ENCODE data around the gene FGF14.

The FGF14 gene

DNA sequence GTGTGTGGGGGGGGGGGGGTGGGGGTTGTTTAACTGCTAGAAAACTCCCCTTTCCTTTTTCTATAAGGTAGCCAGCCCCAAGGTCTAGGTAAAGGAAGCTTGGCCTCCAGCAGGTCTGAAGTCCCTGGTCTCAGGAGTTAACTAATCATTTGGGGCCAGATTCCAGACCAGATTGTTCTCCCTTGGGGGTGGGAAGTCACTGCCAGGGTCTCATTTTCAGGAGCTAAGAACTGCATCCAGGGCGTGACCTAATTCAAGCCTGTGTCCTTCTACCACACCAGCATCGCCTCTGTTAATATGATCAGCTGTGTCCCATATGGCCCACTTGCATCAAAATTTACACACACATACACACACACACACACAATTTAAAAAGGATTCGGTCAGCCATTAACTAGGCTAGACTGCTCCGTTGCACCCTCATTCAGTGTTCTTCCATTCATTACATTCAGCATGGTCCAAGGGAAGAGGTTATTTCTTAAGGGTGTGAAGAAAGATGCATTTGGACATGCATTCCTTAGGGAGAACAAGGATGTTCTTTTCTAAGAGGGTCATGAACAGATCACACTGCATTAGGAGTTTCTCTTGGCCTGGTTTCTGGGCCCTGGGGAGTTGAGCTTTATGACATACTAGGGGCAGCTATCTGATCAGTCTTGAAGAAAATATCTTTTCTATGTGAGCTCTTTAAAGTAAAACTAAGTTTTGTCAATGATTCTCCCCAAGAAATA lies 91.0 kb downstream of the FGF14 start:
- H3K9me3 Mint-ChIP-seq, result no peaks in the 10 kb centered on the region
- no peaks in the 10 kb centered on the region for H3K4me1 Mint-ChIP-seq (ENCODE audit: low read depth)
- H3K27me3 Mint-ChIP-seq (ENCODE audit: low read depth), result no peaks in the 10 kb centered on the region
- no peak overlapping the region for H3K27ac Mint-ChIP-seq
- no peak overlapping the region for H3K4me3 Mint-ChIP-seq
- no peaks in the 10 kb centered on the region for H3K36me3 Mint-ChIP-seq (ENCODE audit: low read depth)

DNA sequence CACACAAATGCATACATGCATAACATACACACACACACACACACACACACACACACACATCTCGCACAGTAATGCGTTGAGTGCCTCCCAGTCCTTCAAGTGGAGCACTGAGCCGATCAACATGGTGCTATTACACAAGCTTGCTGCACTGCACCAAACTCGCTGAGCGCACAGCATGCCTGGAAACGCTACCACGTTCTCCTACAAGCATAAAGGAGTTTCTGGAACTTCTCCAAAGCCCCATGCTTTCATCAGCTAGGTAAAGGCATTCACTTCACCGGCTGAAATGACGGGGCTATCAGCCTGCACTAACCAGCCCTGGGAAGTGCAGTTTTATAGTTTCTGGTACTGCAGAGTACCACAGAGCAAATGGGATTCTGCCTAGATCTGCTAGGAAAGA lies 92.7 kb downstream of the FGF14 start:
- Mint-ChIP-seq H3K36me3 (ENCODE audit: low read depth) (no peaks in the 10 kb centered on the region), H3K9me3 (no peaks in the 10 kb centered on the region), H3K27me3 (ENCODE audit: low read depth) (peaks cover 3% of the 10 kb centered on the region), H3K27ac (no peak overlapping the region), H3K4me3 (no peak overlapping the region), H3K4me1 (ENCODE audit: low read depth) (no peaks in the 10 kb centered on the region)

DNA sequence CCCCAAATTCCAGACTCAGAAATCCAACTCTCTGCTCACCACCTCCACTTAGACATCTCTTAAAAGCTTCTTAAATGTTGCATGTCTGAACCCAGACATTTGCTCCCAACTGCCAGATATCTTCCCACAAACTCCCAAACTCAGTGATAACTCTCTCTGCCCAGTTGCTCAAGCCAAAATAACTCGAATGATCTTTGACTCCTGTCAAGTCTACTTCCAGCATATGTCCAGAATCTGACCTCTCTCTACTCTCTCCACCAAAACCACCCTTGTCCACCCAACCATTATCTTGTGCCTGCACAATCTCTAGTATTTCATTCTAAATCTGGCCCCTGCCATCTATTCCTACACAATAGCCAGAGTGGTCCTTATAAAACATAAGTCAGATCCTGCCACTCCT lies 99.3 kb downstream of the FGF14 start:
- Mint-ChIP-seq H3K27me3 (ENCODE audit: low read depth) (peaks cover 4% of the 10 kb centered on the region), H3K4me3 (no peak overlapping the region), H3K9me3 (no peaks in the 10 kb centered on the region), H3K4me1 (ENCODE audit: low read depth) (no peaks in the 10 kb centered on the region), H3K27ac (no peak overlapping the region), H3K36me3 (ENCODE audit: low read depth) (no peaks in the 10 kb centered on the region)

DNA sequence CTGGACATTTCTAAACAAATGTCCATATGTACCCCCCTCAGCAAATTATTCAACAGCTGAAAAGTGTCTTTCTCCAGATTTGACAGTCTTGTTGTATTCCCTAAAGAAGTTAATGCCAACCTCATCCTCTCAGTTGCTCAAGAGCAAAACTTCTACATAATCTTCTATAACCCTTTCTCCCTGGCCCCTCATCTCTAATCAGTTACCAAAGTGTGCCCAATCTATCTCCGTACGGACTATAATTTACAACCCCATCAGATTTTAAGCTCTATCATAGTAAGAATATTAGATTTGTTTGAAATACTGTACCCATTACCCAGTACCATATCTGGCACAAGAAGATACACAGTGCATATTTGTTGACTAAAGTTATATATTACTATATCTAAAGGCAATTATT lies 101.5 kb downstream of the FGF14 start:
- Mint-ChIP-seq H3K27me3 (ENCODE audit: low read depth) (peaks cover 4% of the 10 kb centered on the region), H3K4me1 (ENCODE audit: low read depth) (no peaks in the 10 kb centered on the region), H3K36me3 (ENCODE audit: low read depth) (no peaks in the 10 kb centered on the region), H3K27ac (no peak overlapping the region), H3K9me3 (no peaks in the 10 kb centered on the region), H3K4me3 (no peak overlapping the region)

DNA sequence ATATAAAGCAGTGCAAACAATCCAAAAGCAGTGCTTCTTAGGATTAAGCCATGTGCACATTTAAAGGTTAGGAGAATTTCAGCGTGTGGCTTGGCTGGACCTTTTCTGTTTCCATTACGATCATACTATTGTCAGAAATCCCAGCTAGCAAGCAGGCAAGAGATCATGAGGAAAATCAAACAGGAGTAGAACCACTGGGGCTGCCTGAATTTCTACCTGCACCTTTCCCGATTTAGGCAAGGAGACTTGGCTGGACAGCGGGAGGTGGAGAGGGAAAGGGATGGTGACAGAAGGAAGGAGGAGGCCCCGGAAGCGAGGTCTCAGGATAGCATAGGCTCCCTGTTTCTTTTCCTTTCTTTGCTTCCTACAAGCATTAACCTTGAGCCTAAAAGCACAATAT lies 102.5 kb downstream of the FGF14 start:
- Mint-ChIP-seq H3K4me1 (ENCODE audit: low read depth) (no peaks in the 10 kb centered on the region), H3K27ac (no peak overlapping the region), H3K27me3 (ENCODE audit: low read depth) (peaks cover 3% of the 10 kb centered on the region), H3K9me3 (no peaks in the 10 kb centered on the region), H3K36me3 (ENCODE audit: low read depth) (no peaks in the 10 kb centered on the region), H3K4me3 (no peak overlapping the region)

DNA sequence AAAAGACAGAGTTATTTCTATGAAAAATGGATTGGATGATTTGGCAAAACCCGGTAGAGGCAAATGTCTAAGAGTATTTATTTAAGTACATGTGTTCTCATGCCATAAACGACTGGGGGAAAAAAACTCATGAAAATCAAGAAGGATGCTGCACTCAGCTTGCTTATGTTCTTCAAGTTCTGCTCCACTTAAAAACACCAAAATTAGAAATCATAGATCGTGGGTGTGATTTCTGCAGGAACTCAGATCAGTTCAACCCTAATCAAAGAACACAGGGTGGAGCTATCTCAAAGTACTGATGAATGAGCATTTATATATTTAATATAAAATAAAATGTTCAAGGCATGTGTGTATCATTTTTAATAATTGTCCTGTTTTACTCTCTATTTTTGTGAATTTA lies 103.8 kb downstream of the FGF14 start:
- Mint-ChIP-seq H3K4me1 (ENCODE audit: low read depth) (no peaks in the 10 kb centered on the region), H3K4me3 (no peak overlapping the region), H3K27ac (no peak overlapping the region), H3K36me3 (ENCODE audit: low read depth) (no peaks in the 10 kb centered on the region), H3K27me3 (ENCODE audit: low read depth) (no peaks in the 10 kb centered on the region), H3K9me3 (no peaks in the 10 kb centered on the region)

DNA sequence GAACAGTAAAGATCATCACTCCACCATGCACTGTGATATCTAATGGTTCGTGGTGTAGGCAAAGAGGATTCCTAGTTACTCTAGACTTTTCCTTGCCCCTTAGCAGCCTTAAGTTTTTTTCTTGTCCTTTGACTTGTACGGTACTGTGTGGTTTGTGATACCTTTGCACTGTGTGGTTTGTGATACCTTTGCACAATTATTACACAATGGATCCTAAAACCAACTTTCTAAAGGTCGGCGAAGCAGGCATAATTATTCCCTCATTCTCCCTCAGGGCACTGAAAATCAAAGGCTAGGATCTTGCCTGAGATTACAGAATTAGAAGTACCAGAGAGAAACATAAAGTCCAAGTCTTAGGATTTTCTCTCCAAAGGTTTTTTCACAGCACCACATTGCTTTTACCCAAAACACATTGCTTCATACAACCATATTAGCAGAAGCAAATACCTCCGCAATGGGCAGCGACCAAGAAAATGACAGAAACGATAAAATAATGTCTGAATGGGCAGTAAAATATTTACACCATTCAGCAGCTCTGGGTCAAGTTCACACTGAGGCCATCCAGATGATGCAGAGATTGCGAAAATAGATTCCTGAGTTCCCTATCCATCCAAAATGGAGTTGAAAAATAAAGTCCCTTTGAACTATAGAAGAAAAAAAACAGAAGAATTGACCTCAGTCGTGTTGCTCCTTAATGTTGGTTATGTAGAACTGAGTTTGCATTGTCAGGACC lies 106.4 kb downstream of the FGF14 start:
- Mint-ChIP-seq H3K4me3 (no peak overlapping the region), H3K9me3 (no peaks in the 10 kb centered on the region), H3K36me3 (ENCODE audit: low read depth) (no peaks in the 10 kb centered on the region), H3K27ac (no peak overlapping the region), H3K27me3 (ENCODE audit: low read depth) (no peaks in the 10 kb centered on the region), H3K4me1 (ENCODE audit: low read depth) (no peaks in the 10 kb centered on the region)

DNA sequence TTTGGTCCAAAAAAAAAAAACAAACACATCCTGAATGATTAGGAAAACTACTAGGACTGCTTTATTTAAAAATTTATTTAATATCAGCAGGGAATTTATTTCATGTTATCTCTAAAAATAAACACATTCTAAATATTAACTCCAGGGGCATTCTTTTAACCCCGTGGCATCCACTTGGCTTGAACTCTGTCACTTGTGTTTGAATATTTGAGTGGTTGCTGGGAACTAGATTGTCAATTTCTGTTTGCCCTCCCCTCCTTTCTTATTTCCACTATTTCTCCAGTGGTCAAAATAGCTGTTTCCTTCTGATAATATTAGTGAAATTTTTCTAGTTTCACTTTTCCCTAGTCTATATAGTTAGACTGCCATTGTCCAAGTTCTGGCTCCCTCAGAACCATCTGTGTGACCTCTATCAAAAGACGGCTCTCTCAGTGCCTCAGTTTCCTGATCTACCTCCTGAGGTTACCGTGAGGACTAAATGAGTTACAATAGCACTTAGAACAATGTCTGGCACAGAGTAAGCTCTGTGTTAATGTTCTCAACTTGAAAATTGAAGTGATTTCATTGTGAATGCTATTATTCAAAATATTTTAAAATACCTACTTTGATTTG lies 107.3 kb downstream of the FGF14 start:
- Mint-ChIP-seq H3K4me3 (no peak overlapping the region), H3K27ac (no peak overlapping the region), H3K27me3 (ENCODE audit: low read depth) (no peaks in the 10 kb centered on the region), H3K36me3 (ENCODE audit: low read depth) (no peaks in the 10 kb centered on the region), H3K4me1 (ENCODE audit: low read depth) (no peaks in the 10 kb centered on the region), H3K9me3 (no peaks in the 10 kb centered on the region)

DNA sequence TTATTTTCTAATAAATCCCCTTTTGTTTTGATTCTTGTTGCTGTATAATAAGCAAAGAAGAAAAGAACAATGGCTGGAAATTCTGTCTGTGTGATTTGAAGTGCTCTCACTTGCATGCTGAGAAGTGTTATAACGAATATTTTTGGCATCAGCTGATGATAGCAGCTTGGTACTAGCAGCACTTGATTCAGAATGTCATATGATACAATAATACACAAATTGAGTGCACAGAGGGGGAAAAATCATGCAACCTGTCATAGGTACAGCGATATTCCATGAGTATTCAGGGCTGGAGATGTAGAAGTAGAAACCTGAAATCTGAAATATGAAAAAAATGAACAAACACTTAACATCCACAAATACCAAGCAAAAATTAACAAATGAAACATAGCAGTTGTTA lies 108.1 kb downstream of the FGF14 start:
- Mint-ChIP-seq H3K27me3 (ENCODE audit: low read depth) (no peaks in the 10 kb centered on the region), H3K27ac (no peak overlapping the region), H3K4me1 (ENCODE audit: low read depth) (no peaks in the 10 kb centered on the region), H3K9me3 (no peaks in the 10 kb centered on the region), H3K36me3 (ENCODE audit: low read depth) (no peaks in the 10 kb centered on the region), H3K4me3 (no peak overlapping the region)

DNA sequence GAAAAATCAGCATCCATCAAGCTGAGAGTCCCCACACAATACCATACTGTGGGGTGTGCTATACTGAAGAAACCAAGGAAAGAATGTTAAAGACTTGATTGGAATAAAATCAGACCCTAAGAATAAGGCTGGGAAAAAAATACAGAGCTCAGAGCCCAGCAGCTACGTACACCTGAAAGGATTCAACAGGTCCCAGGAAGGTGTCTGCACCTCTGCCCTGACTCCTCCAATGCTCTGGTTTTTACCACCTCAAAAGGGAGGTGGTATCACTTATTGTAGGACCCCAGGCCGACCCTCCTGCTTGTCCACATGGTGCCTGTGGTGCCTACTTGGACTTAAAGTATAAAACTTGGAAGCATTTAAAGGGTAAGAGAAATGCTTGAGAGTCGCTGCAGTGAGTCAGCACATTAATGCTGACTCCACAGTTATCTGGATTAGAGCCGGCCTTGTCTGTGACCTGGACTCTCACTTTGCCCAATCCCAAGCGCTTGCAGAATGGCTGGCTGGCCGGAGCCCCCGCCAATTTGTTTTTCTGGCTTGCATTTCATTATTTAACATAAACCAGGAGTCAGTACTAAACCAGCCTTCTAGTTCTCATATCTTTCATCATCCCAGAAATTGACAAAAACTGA lies 110.1 kb downstream of the FGF14 start:
- Mint-ChIP-seq H3K27me3 (ENCODE audit: low read depth) (no peaks in the 10 kb centered on the region), H3K27ac (no peak overlapping the region), H3K9me3 (no peaks in the 10 kb centered on the region), H3K4me1 (ENCODE audit: low read depth) (no peaks in the 10 kb centered on the region), H3K36me3 (ENCODE audit: low read depth) (no peaks in the 10 kb centered on the region), H3K4me3 (no peak overlapping the region)

DNA sequence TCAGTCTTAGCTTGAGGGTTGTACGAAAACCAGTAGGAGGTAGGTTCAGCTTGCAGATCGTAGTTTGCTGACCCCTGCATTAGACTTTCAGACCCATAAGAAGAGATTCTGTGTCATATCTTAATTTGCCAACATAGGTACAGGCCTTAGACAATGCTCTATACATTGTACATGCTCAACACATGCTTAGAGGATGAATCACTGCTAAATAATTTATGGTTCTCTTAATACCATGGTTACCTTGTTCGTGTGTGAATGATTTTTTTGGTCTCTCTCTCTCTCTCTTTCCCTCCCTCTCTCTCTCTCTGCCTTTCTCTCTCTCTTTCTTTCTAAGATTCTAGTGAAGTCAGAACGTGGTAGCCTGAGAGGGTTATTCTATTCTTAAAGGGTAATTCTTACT lies 112.2 kb downstream of the FGF14 start:
- no peaks in the 10 kb centered on the region for H3K27me3 Mint-ChIP-seq (ENCODE audit: low read depth)

DNA sequence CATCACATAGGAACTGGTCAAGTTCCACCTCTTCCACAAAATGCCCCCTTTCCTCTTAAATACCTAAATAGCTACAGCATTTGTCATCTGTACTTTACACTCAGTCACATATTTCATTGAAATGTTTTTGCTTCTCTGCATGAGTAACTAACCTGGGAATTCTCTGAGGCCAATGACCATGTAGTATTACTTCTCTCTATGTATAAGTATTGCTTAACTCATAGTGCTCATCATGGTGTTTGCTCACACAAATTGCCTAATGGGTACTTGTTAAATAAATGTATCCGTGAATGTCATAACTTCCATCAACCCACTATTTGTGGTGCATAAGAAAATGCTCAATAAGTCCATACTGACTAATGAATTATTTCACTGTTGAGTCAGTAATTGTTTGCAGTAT lies 115.5 kb downstream of the FGF14 start:
- Mint-ChIP-seq H3K27ac (no peak overlapping the region), H3K27me3 (ENCODE audit: low read depth) (no peaks in the 10 kb centered on the region), H3K4me1 (ENCODE audit: low read depth) (no peaks in the 10 kb centered on the region), H3K36me3 (ENCODE audit: low read depth) (no peaks in the 10 kb centered on the region), H3K9me3 (no peaks in the 10 kb centered on the region), H3K4me3 (no peak overlapping the region)

More for the DNA sequence above, 112.2 kb downstream of the FGF14 start:
- no peak overlapping the region for H3K27ac Mint-ChIP-seq
- no peaks in the 10 kb centered on the region for H3K9me3 Mint-ChIP-seq
- no peaks in the 10 kb centered on the region for H3K36me3 Mint-ChIP-seq (ENCODE audit: low read depth)
- H3K4me3 Mint-ChIP-seq, result no peak overlapping the region
- H3K4me1 Mint-ChIP-seq (ENCODE audit: low read depth), result no peaks in the 10 kb centered on the region

DNA sequence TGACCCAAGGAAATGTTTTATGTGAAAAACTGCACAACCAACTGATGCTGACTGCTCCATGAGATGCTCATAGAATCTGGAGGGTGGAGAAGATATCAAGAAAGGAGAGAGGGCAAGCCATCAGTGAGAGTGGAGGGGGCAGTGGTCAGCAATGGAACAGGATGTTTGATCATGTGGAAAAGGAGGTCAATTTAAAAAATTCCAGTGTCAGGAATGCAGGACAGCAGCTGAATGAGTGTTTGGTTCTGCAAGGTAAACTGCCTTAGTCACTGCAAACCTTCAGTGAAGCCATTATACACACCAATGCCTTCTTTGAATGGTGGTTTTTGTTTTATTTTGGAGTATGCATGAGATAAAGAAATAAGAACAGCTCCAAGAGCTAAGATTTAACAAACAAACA lies 121.5 kb downstream of the FGF14 start:
- Mint-ChIP-seq H3K4me3 (no peak overlapping the region), H3K27me3 (ENCODE audit: low read depth) (no peaks in the 10 kb centered on the region), H3K36me3 (ENCODE audit: low read depth) (no peaks in the 10 kb centered on the region), H3K4me1 (ENCODE audit: low read depth) (no peaks in the 10 kb centered on the region), H3K27ac (no peak overlapping the region), H3K9me3 (no peaks in the 10 kb centered on the region)

DNA sequence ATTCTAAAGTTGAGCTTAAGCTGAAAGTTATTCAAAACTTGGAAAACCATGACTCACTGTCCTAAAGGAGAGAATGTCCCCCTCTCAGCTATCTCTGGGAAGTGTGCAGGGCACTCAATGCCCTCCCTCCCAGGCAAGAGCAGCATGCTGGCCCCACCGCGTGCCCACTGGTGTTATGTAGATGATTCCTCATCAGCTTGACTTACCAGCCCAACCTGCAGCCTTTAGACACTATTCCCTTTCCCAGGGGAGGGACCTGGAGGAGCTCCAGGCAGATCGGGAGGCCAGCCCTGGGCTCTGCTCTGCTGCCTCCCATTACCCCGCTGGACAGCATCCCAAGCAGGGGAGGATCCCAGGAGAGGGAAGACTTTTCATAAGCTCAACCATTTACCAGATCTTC lies 124.6 kb downstream of the FGF14 start:
- no peaks in the 10 kb centered on the region for H3K9me3 Mint-ChIP-seq
- no peaks in the 10 kb centered on the region for H3K27me3 Mint-ChIP-seq (ENCODE audit: low read depth)
- no peak overlapping the region for H3K27ac Mint-ChIP-seq
- H3K4me1 Mint-ChIP-seq (ENCODE audit: low read depth), result no peaks in the 10 kb centered on the region
- H3K36me3 Mint-ChIP-seq (ENCODE audit: low read depth), result no peaks in the 10 kb centered on the region
- H3K4me3 Mint-ChIP-seq, result no peak overlapping the region

DNA sequence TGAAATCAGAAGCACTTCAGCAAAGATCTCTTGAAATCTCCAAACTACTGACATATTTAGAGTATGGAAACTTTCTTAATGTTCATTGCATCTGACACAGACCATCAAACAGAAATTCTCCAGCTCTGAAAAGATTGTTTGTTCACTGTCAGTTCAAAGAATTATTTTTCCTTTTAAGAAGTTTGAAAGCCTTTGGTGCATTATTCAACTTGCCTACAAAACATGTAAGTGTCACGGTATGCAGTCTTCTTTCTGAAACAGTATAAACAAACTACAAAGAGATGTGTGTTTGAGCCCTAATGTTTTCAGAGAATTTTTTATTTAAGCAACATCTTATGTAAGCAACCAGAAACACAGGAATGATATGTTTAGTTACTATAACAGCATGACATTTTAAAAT lies 125.4 kb downstream of the FGF14 start:
- no peaks in the 10 kb centered on the region for H3K4me1 Mint-ChIP-seq (ENCODE audit: low read depth)
- H3K27ac Mint-ChIP-seq, result no peak overlapping the region
- no peaks in the 10 kb centered on the region for H3K36me3 Mint-ChIP-seq (ENCODE audit: low read depth)
- no peaks in the 10 kb centered on the region for H3K27me3 Mint-ChIP-seq (ENCODE audit: low read depth)
- H3K4me3 Mint-ChIP-seq, result no peak overlapping the region
- no peaks in the 10 kb centered on the region for H3K9me3 Mint-ChIP-seq
